ENCODE data around the gene PARP12.

PARP12 gene

GRCh38 chr7:140034421-140034820 is 28.3 kb downstream of the PARP12 start (continued):
- TF ChIP-seq ZNF426 (tag by site-specific recombination; IDR thresholded peaks at IDR 0.05) (no peak), ZNF843 (tag by site-specific recombination; IDR thresholded peaks at IDR 0.05) (no peak), ZBTB10 (tag by site-specific recombination; IDR thresholded peaks at IDR 0.05) (no peak)

- ChIA-PET CTCF (interaction anchor here (0.7 kb wide), 1 partner anchor 112 kb away, joined by 4 read pairs; no protein-coding TSS in a partner anchor), POLR2A (no interaction called here)
- Histone ChIP-seq H3K9me3 (ENCODE audit: control insufficient read depth, insufficient read depth, low read depth, low read length) (no peaks in the 10 kb centered on the region), H3K4me1 (ENCODE audit: control insufficient read depth, insufficient read depth, low read length) (no peaks in the 10 kb centered on the region), H3K36me3 (ENCODE audit: control insufficient read depth in 2 of 2, insufficient read depth in 1 of 2, low read length in 2 of 2) (no peaks in the 10 kb centered on the region), H3K27ac (ENCODE audit: extremely low read depth, low read depth, low read length) (no peak overlapping the region), H3K4me3 (ENCODE audit: low read depth, low read length) (no peak overlapping the region)
- TF ChIP-seq PRDM4 (tag by site-specific recombination; IDR thresholded peaks at IDR 0.05) (no peak), ZNF280D (tag by site-specific recombination; IDR thresholded peaks at IDR 0.05) (no peak), ZNF596 (tag by site-specific recombination; IDR thresholded peaks at IDR 0.05) (no peak), ZNF19 (tag by site-specific recombination; IDR thresholded peaks at IDR 0.05; ENCODE audit: low read depth) (no peak), ZNF510 (tag by site-specific recombination; IDR thresholded peaks at IDR 0.05; ENCODE audit: insufficient replicate concordance) (no peak), ZNF549 (tag by site-specific recombination; IDR thresholded peaks at IDR 0.05) (no peak), ZNF561 (tag by site-specific recombination; IDR thresholded peaks at IDR 0.05; ENCODE audit: borderline replicate concordance) (no peak), ZNF660 (tag by site-specific recombination; IDR thresholded peaks at IDR 0.05) (no peak), HOXD13 (CRISPR knock-in tag; IDR thresholded peaks at IDR 0.05; ENCODE audit: borderline replicate concordance) (no peak)
These were observed 28.9 kb downstream of the PARP12 start for GRCh38 chr7:140033779-140034363.

- ChIA-PET POLR2A (no interaction called here), CTCF (no interaction called here)
- H3K9me3 ChIP-seq (ENCODE audit: control insufficient read depth, insufficient read depth, low read depth, low read length) = no peaks in the 10 kb centered on the region
- no peak overlapping the region for H3K27ac ChIP-seq (ENCODE audit: extremely low read depth, low read depth, low read length)
- H3K36me3 ChIP-seq (ENCODE audit: control insufficient read depth in 2 of 2, insufficient read depth in 1 of 2, low read length in 2 of 2) = no peaks in the 10 kb centered on the region
- no peak overlapping the region for H3K4me3 ChIP-seq (ENCODE audit: low read depth, low read length)
- no peaks in the 10 kb centered on the region for H3K4me1 ChIP-seq (ENCODE audit: control insufficient read depth, insufficient read depth, low read length)
- TF ChIP-seq ELK4 (IDR thresholded peaks at IDR 0.05; ENCODE audit: borderline replicate concordance, low read depth, low read length) (no peak), ZNF24 (tag by site-specific recombination; IDR thresholded peaks at IDR 0.05) (no peak), ZNF488 (tag by site-specific recombination; IDR thresholded peaks at IDR 0.05) (no peak), ZNF362 (tag by site-specific recombination; IDR thresholded peaks at IDR 0.05) (no peak), ZBTB6 (tag by site-specific recombination; IDR thresholded peaks at IDR 0.05) (no peak), ZNF132 (tag by site-specific recombination; IDR thresholded peaks at IDR 0.05; ENCODE audit: borderline replicate concordance) (no peak), ZNF529 (tag by site-specific recombination; IDR thresholded peaks at IDR 0.05; ENCODE audit: insufficient replicate concordance) (no peak), ZIC2 (tag by site-specific recombination; IDR thresholded peaks at IDR 0.05) (no peak)
These were observed 29.7 kb downstream of the PARP12 start for GRCh38 chr7:140033036-140033435.

Data from HEK293 (cell line).